Liver (tissue), 9 donors: ENCODE measurements around the gene ZNF335. TPM values are rescaled to one million over a fixed set of nuclear protein-coding genes. Genes with fewer than 3 reads are reported as not detected.

Source experiments
- DNase-seq: peaks from one replicate; pipeline ENCODE4 v3.0.0-alpha.2; 2017; ENCODE audit warnings: low spot score
- H3K27ac ChIP-seq, 2 donors: one replicate each; pipeline ENCODE4 v1.7.0; 2013; ENCODE audit warnings: inconsistent platforms in 2 of 2, low read length in 2 of 2, control low read depth in 1 of 2, low read depth in 1 of 2, mild to moderate bottlenecking in 1 of 2
- H3K27me3 ChIP-seq, 4 donors: one replicate each; pipeline versions ENCODE4 v1.6.1 to v1.7.0; 2013; ENCODE audit warnings: low read length in 3 of 4, inconsistent platforms in 1 of 4, mild to moderate bottlenecking in 1 of 4, moderate library complexity in 1 of 4; ENCODE audit not compliant: control insufficient read depth in 4 of 4, insufficient read depth in 4 of 4
- H3K36me3 ChIP-seq, 4 donors: one replicate each; pipeline versions ENCODE4 v1.6.1 to v1.7.0; 2013; ENCODE audit warnings: low read length in 3 of 4, mild to moderate bottlenecking in 3 of 4, low read depth in 1 of 4, moderate library complexity in 1 of 4; ENCODE audit not compliant: control insufficient read depth in 4 of 4, insufficient read depth in 3 of 4
- H3K4me1 ChIP-seq, 4 donors: one replicate each; pipeline versions ENCODE4 v1.6.1 to v1.7.0; 2013; ENCODE audit warnings: low read length in 3 of 4, mild to moderate bottlenecking in 3 of 4, moderate library complexity in 1 of 4; ENCODE audit not compliant: control insufficient read depth in 4 of 4, insufficient read depth in 4 of 4
- H3K4me3 ChIP-seq, 3 donors: one replicate each; pipeline versions ENCODE4 v1.6.1 to v1.7.0; 2013; ENCODE audit warnings: low read length in 3 of 3, control low read depth in 1 of 3, low read depth in 1 of 3, mild to moderate bottlenecking in 1 of 3
- H3K9ac ChIP-seq, 2 donors: one replicate each; pipeline ENCODE4 v1.7.0; 2013; ENCODE audit warnings: low read length in 2 of 2, mild to moderate bottlenecking in 2 of 2, moderate library complexity in 2 of 2, control low read depth in 1 of 2, low read depth in 1 of 2
- H3K9me3 ChIP-seq, 4 donors: one replicate each; pipeline versions ENCODE4 v1.6.1 to v1.7.0; 2013; ENCODE audit warnings: low read length in 3 of 4; ENCODE audit not compliant: control insufficient read depth in 4 of 4
- ATF3 ChIP-seq: IDR thresholded peaks from 2 replicates; pipeline ENCODE4 v1.6.1; 2016; ENCODE audit warnings: antibody characterized with exemption
- CTCF ChIP-seq: fragments of 150-350 bp; IDR thresholded peaks from 2 replicates; pipeline ENCODE4 v1.5.1; 2017; ENCODE audit warnings: improper control_type of control experiment, low read depth, low read length; ENCODE audit not compliant: missing input control
- EGR1 ChIP-seq, 2 donors: IDR thresholded peaks; 2 replicates each; pipeline ENCODE4 v1.6.1; 2016 to 2018; ENCODE audit warnings: antibody characterized with exemption in 2 of 2, low read depth in 2 of 2
- FOXA1 ChIP-seq: IDR thresholded peaks from 2 replicates; pipeline ENCODE4 v1.6.1; 2016; ENCODE audit warnings: antibody characterized with exemption
- FOXA2 ChIP-seq: IDR thresholded peaks from 2 replicates; pipeline ENCODE4 v1.6.1; 2016; ENCODE audit warnings: antibody characterized with exemption
- GABPA ChIP-seq, 2 donors: IDR thresholded peaks in 1 of 2; conservative IDR thresholded peaks in 1 of 2; 2 replicates each; pipeline ENCODE4 v1.6.1; 2016; ENCODE audit warnings: antibody characterized with exemption in 2 of 2, mild to moderate bottlenecking in 1 of 2, moderate library complexity in 1 of 2
- HNF4A ChIP-seq, 2 donors: conservative IDR thresholded peaks; 2 replicates each; pipeline ENCODE4 v1.6.1; 2016; ENCODE audit warnings: antibody characterized with exemption in 2 of 2, mild to moderate bottlenecking in 2 of 2
- HNF4G ChIP-seq: IDR thresholded peaks from 2 replicates; pipeline ENCODE4 v1.6.1; 2016; ENCODE audit warnings: antibody characterized with exemption
- JUND ChIP-seq, 2 donors: IDR thresholded peaks; 2 replicates each; pipeline ENCODE4 v1.6.1; 2016; ENCODE audit warnings: antibody characterized with exemption in 2 of 2
- MAX ChIP-seq: IDR thresholded peaks from 2 replicates; pipeline ENCODE4 v1.6.1; 2016; ENCODE audit warnings: antibody characterized with exemption
- NR2F2 ChIP-seq: IDR thresholded peaks from 2 replicates; pipeline ENCODE4 v1.6.1; 2016; ENCODE audit warnings: antibody characterized with exemption
- RAD21 ChIP-seq, 2 donors: IDR thresholded peaks; 2 replicates each; pipeline ENCODE4 v1.6.1; 2016; ENCODE audit warnings: antibody characterized with exemption in 2 of 2, mild to moderate bottlenecking in 2 of 2
- REST ChIP-seq: IDR thresholded peaks from 2 replicates; pipeline ENCODE4 v1.6.1; 2016; ENCODE audit warnings: antibody characterized with exemption, mild to moderate bottlenecking
- RXRA ChIP-seq, 2 donors: IDR thresholded peaks; 2 replicates each; pipeline ENCODE4 v1.6.1; 2017 to 2018; ENCODE audit warnings: antibody characterized with exemption in 2 of 2, mild to moderate bottlenecking in 1 of 2
- SP1 ChIP-seq: IDR thresholded peaks from 2 replicates; pipeline ENCODE4 v1.6.1; 2018; ENCODE audit warnings: antibody characterized with exemption, mild to moderate bottlenecking
- TAF1 ChIP-seq: conservative IDR thresholded peaks from 2 replicates; pipeline ENCODE4 v1.6.1; 2016; ENCODE audit warnings: antibody characterized with exemption, mild to moderate bottlenecking
- YY1 ChIP-seq: IDR thresholded peaks from 2 replicates; pipeline ENCODE4 v1.6.1; 2016; ENCODE audit warnings: antibody characterized with exemption, mild to moderate bottlenecking
- ZBTB33 ChIP-seq: IDR thresholded peaks from 2 replicates; pipeline ENCODE4 v1.6.1; 2016; ENCODE audit warnings: antibody characterized with exemption
- WGBS: extraction: QIAGEN DNeasy Blood & Tissue Kit; methylation state at CpG from one replicate; pipeline ENCODE4 v1.1.7; 2013; 5-methylcytosine and 5-hydroxymethylcytosine counted together
- polyA plus RNA-seq, 2 donors: library from polyadenylated mRNA; stranded (reverse) in 1 of 2; unstranded in 1 of 2; fragments of 200-250 nt in 1 of 2; fragments of >200 nt in 1 of 2; fragmentation: Nextera tagmentation in 1 of 2; extraction: Ambion mirVana in 1 of 2; gene quantifications; one replicate each; pipeline versions ENCODE4 v1.2.1 to v1.2.3, GENCODE V29; 2013 to 2015
- total RNA-seq, 2 donors: library from RNA; depleted of rRNA; stranded (reverse); fragments of >200 nt; gene quantifications; one replicate each; pipeline ENCODE4 v1.2.3, GENCODE V29; 2014
- donor health status: healthy.
- donor health status: healthy.
- donor health status: healthy.
- donor health status: healthy.
- donor health status: healthy.

ZNF335 gene
- total and polyA plus RNA-seq, 4 donors: 3.0 to 14.6 (median 6.6) TPM

- DNase-seq: no peak
- no peak overlapping the region for H3K9ac ChIP-seq
- H3K36me3 ChIP-seq: no peaks in the 10 kb centered on the region
- H3K4me1 ChIP-seq: peaks cover 3 to 21% (median 14%) of the 10 kb centered on the region in 4 donors
- 93% methylated on average over 2 of the region's 2 CpGs for WGBS
- no peak overlapping the region for H3K27ac ChIP-seq
- H3K27me3 ChIP-seq: no peaks in the 10 kb centered on the region
- TF ChIP-seq RAD21 (IDR thresholded peaks at IDR 0.05) (no peak), FOXA1 (no peak), ZBTB33 (no peak), EGR1 (IDR thresholded peaks at IDR 0.05; ENCODE audit: low read depth in 2 of 2) (no peak), HNF4G (no peak), TAF1 (no peak), GABPA (IDR thresholded peaks at IDR 0.05 in 1 of 2, conservative IDR thresholded peaks at IDR 0.05 in 1 of 2) (no peak), ATF3 (no peak), REST (no peak), CTCF (no peak), FOXA2 (no peak), JUND (IDR thresholded peaks at IDR 0.05) (no peak), RXRA (IDR thresholded peaks at IDR 0.05) (no peak), SP1 (no peak), HNF4A (conservative IDR thresholded peaks at IDR 0.05) (no peak), YY1 (no peak), MAX (no peak), NR2F2 (no peak)
- H3K9me3 ChIP-seq: no peaks in the 10 kb centered on the region
- no peak overlapping the region for H3K4me3 ChIP-seq
Observed at GRCh38 chr20:45926731-45927070, 45.3 kb downstream of the ZNF335 start.
